Mesenchymal stem cell (in vitro differentiated cells and primary cell): Measurements from ENCODE around the gene KIF13A.
"Not testable (repeated sequence)": the region's sequence is repeated elsewhere in the genome, so short reads cannot be mapped to it uniquely, and the experiment has no call there.

Experiments
- DNase-seq: peaks from one replicate; pipeline ENCODE4 v3.0.0-alpha.2; 2013
- H2AFZ ChIP-seq: one replicate; pipeline ENCODE4 v1.6.1; 2013; ENCODE audit warnings: low read depth, mild to moderate bottlenecking, control low read depth, inconsistent platforms, low read length, moderate library complexity
- H2AK5ac ChIP-seq: 2 replicates; pipeline ENCODE4 v1.6.1; 2013; ENCODE audit warnings: low read length, moderate library complexity, mild to moderate bottlenecking, inconsistent platforms; ENCODE audit not compliant: severe bottlenecking
- H2BK120ac ChIP-seq: one replicate; pipeline ENCODE4 v1.6.1; 2013; ENCODE audit warnings: low read depth, mild to moderate bottlenecking, inconsistent platforms, low read length, moderate library complexity
- H2BK12ac ChIP-seq, 2 experiments: one replicate each; pipeline ENCODE4 v1.6.1; 2013; ENCODE audit warnings: inconsistent platforms in 2 of 2, low read length in 2 of 2, mild to moderate bottlenecking in 2 of 2, moderate library complexity in 2 of 2, control low read depth in 1 of 2
- H2BK15ac ChIP-seq: one replicate; pipeline ENCODE4 v1.6.1; 2013; ENCODE audit warnings: mild to moderate bottlenecking, low read depth, inconsistent platforms; ENCODE audit not compliant: poor library complexity, severe bottlenecking
- H2BK5ac ChIP-seq: 2 replicates; pipeline ENCODE4 v1.6.1; 2013; ENCODE audit warnings: low read depth, mild to moderate bottlenecking, low read length, control low read depth, inconsistent platforms; ENCODE audit not compliant: poor library complexity, severe bottlenecking
- H3K14ac ChIP-seq, 2 experiments: one replicate each; pipeline ENCODE4 v1.6.1; 2013; ENCODE audit warnings: inconsistent platforms in 2 of 2, low read length in 2 of 2, control low read depth in 1 of 2, mild to moderate bottlenecking in 1 of 2, moderate library complexity in 1 of 2
- H3K18ac ChIP-seq, 2 experiments: one replicate each; pipeline ENCODE4 v1.6.1; 2013; ENCODE audit warnings: inconsistent platforms in 2 of 2, low read length in 2 of 2, control low read depth in 1 of 2, low read depth in 1 of 2, mild to moderate bottlenecking in 1 of 2
- H3K23ac ChIP-seq, 2 experiments: one replicate each; pipeline ENCODE4 v1.6.1; 2013; ENCODE audit warnings: inconsistent platforms in 2 of 2, low read length in 2 of 2, mild to moderate bottlenecking in 2 of 2, moderate library complexity in 2 of 2, control low read depth in 1 of 2
- H3K27ac ChIP-seq: 2 replicates; pipeline ENCODE4 v1.5.1; 2013; ENCODE audit warnings: mild to moderate bottlenecking, moderate library complexity, low read length, control low read depth, inconsistent platforms; ENCODE audit not compliant: poor library complexity, severe bottlenecking
- H3K27me3 ChIP-seq, 2 experiments: 2 replicates each; pipeline versions ENCODE4 v1.6.1 to v1.7.0; 2013; ENCODE audit warnings: low read length in 2 of 2, mild to moderate bottlenecking in 2 of 2, moderate library complexity in 2 of 2, control low read depth in 1 of 2, inconsistent platforms in 1 of 2; ENCODE audit not compliant: control insufficient read depth in 1 of 2, insufficient read depth in 1 of 2
- H3K36me3 ChIP-seq, 2 experiments: 2 replicates each; pipeline versions ENCODE4 v1.6.1 to v1.7.0; 2013; ENCODE audit warnings: low read length in 2 of 2, control low read depth in 1 of 2, inconsistent platforms in 1 of 2, low read depth in 1 of 2, mild to moderate bottlenecking in 1 of 2; ENCODE audit not compliant: insufficient read depth in 2 of 2, control insufficient read depth in 1 of 2
- H3K4ac ChIP-seq, 2 experiments: one replicate each; pipeline ENCODE4 v1.6.1; 2013; ENCODE audit warnings: inconsistent platforms in 2 of 2, low read length in 2 of 2, mild to moderate bottlenecking in 2 of 2, moderate library complexity in 2 of 2, control low read depth in 1 of 2, low read depth in 1 of 2
- H3K4me1 ChIP-seq: 2 replicates; pipeline ENCODE4 v1.6.1; 2013; ENCODE audit warnings: low read depth, low read length, control low read depth; ENCODE audit not compliant: control insufficient read depth, insufficient read depth
- H3K4me2 ChIP-seq: 2 replicates; pipeline ENCODE4 v1.6.1; 2013; ENCODE audit warnings: low read length, mild to moderate bottlenecking, inconsistent platforms; ENCODE audit not compliant: poor library complexity, severe bottlenecking
- H3K4me3 ChIP-seq, 2 experiments: 2 replicates each; pipeline versions ENCODE4 v1.5.1 to v1.7.0; 2013; ENCODE audit warnings: low read length in 2 of 2, mild to moderate bottlenecking in 2 of 2, control low read depth in 1 of 2, low read depth in 1 of 2; ENCODE audit not compliant: insufficient read depth in 1 of 2
- H3K79me1 ChIP-seq: replicated peaks from 2 replicates; pipeline ENCODE4 v1.6.1; 2013; ENCODE audit warnings: mild to moderate bottlenecking, control low read depth, low read length, inconsistent platforms; ENCODE audit not compliant: poor library complexity, severe bottlenecking
- H3K9ac ChIP-seq: 2 replicates; pipeline ENCODE4 v1.7.0; 2013; ENCODE audit warnings: mild to moderate bottlenecking, low read length, moderate library complexity
- H3K9me3 ChIP-seq: 2 replicates; pipeline ENCODE4 v1.7.0; 2013; ENCODE audit warnings: mild to moderate bottlenecking, low read length; ENCODE audit not compliant: control insufficient read depth
- H4K8ac ChIP-seq: one replicate; pipeline ENCODE4 v1.6.1; 2013; ENCODE audit warnings: inconsistent platforms, mild to moderate bottlenecking, low read length, moderate library complexity
- H4K91ac ChIP-seq: one replicate; pipeline ENCODE4 v1.6.1; 2013; ENCODE audit warnings: mild to moderate bottlenecking, low read length, inconsistent platforms
- WGBS: methylation state at CpG from one replicate; pipeline ENCODE4 v1.1.7; 2013; ENCODE audit warnings: mixed read lengths; 5-methylcytosine and 5-hydroxymethylcytosine counted together

Gene KIF13A

GRCh38 chr6:17947574-17947973 is 39.9 kb downstream of the KIF13A start:
- not testable (repeated sequence) for H3K4me3 ChIP-seq, H4K8ac ChIP-seq
- WGBS: 98% methylated on average over 5 of the region's 7 CpGs

GRCh38 chr6:17945575-17945974 is 41.9 kb downstream of the KIF13A start:
- H3K9ac ChIP-seq: peak overlapping the region; percentile 80
- H3K4me1 ChIP-seq: no peaks in the 10 kb centered on the region
- no peak overlapping the region for H4K91ac ChIP-seq
- no peak overlapping the region for H3K18ac ChIP-seq
- H2BK15ac ChIP-seq: no peak overlapping the region
- H3K4ac ChIP-seq: no peak overlapping the region
- WGBS: 90% methylated on average over 2 of the region's 2 CpGs
- no peaks in the 10 kb centered on the region for H3K27me3 ChIP-seq
- no peak overlapping the region for H3K14ac ChIP-seq
- H4K8ac ChIP-seq: no peak overlapping the region
- no peak overlapping the region for H3K27ac ChIP-seq
- DNase-seq: no peak
- no peaks in the 10 kb centered on the region for H3K36me3 ChIP-seq
- H3K4me2 ChIP-seq: no peak overlapping the region
- no peak overlapping the region for H2BK5ac ChIP-seq
- H3K79me1 ChIP-seq: peaks cover 16% of the 10 kb centered on the region
- no peak overlapping the region for H2AK5ac ChIP-seq
- no peak overlapping the region for H3K23ac ChIP-seq
- H3K4me3 ChIP-seq: no peak overlapping the region
- H3K9me3 ChIP-seq: no peaks in the 10 kb centered on the region
- no peak overlapping the region for H2AFZ ChIP-seq
- no peak overlapping the region for H2BK120ac ChIP-seq
- no peak overlapping the region for H2BK12ac ChIP-seq

More at GRCh38 chr6:17947574-17947973, 39.9 kb downstream of the KIF13A start:
- H3K4me1 ChIP-seq, DNase-seq, H2BK120ac ChIP-seq, H3K9me3 ChIP-seq, H2BK5ac ChIP-seq, H3K27me3 ChIP-seq, H2AK5ac ChIP-seq, H2BK15ac ChIP-seq, H2AFZ ChIP-seq, H3K23ac ChIP-seq, H3K4ac ChIP-seq, H4K91ac ChIP-seq, H2BK12ac ChIP-seq, H3K18ac ChIP-seq, H3K36me3 ChIP-seq, H3K9ac ChIP-seq, H3K4me2 ChIP-seq, H3K14ac ChIP-seq, H3K27ac ChIP-seq: not testable (repeated sequence)
- peaks cover 13% of the 10 kb centered on the region for H3K79me1 ChIP-seq

- Histone ChIP-seq H3K36me3 (no peaks in the 10 kb centered on the region), H4K91ac (no peak overlapping the region), H3K4ac (no peak overlapping the region), H3K14ac (no peak overlapping the region), H4K8ac (no peak overlapping the region), H3K9me3 (no peaks in the 10 kb centered on the region), H3K4me1 (no peaks in the 10 kb centered on the region), H2BK12ac (no peak overlapping the region), H3K4me2 (no peak overlapping the region), H3K9ac (peak overlapping the region; percentile 80), H3K27ac (no peak overlapping the region), H3K18ac (no peak overlapping the region), H2AFZ (no peak overlapping the region), H3K79me1 (peaks cover 18% of the 10 kb centered on the region), H3K27me3 (no peaks in the 10 kb centered on the region), H2BK5ac (no peak overlapping the region), H3K4me3 (no peak overlapping the region), H2BK15ac (no peak overlapping the region), H2AK5ac (no peak overlapping the region), H2BK120ac (no peak overlapping the region), H3K23ac (no peak overlapping the region)
- WGBS: no CpG with 5 or more reads among the region's 2 CpGs
- no peak for DNase-seq
These were observed 42.3 kb downstream of the KIF13A start for GRCh38 chr6:17945111-17945510.

GRCh38 chr6:17941318-17941717 is 46.1 kb downstream of the KIF13A start:
- Histone ChIP-seq H2BK15ac (no peak overlapping the region), H4K8ac (no peak overlapping the region), H3K27ac (no peak overlapping the region), H3K9ac (no peak overlapping the region), H2AFZ (no peak overlapping the region), H3K4me2 (no peak overlapping the region), H2BK120ac (no peak overlapping the region), H3K23ac (no peak overlapping the region), H3K36me3 (peaks cover 0 to 3% of the 10 kb centered on the region in 2 experiments), H2BK12ac (no peak overlapping the region), H3K4me1 (peaks cover 1% of the 10 kb centered on the region), H2BK5ac (no peak overlapping the region), H3K18ac (no peak overlapping the region), H4K91ac (no peak overlapping the region), H3K14ac (no peak overlapping the region), H3K4me3 (no peak overlapping the region), H3K79me1 (peaks cover 19% of the 10 kb centered on the region), H3K27me3 (no peaks in the 10 kb centered on the region), H3K9me3 (no peaks in the 10 kb centered on the region), H2AK5ac (no peak overlapping the region), H3K4ac (no peak overlapping the region)
- WGBS: 94% methylated on average over 4 of the region's 4 CpGs
- no peak for DNase-seq
